C4-2B (cell line): ENCODE measurements around the gene FGD5.

Experiments
- H3K27ac ChIP-seq: fragments of 450-650 bp; 2 replicates; pipeline ENCODE4 v1.5.1; 2017
- CTCF ChIP-seq: fragments of 450-650 bp; conservative IDR thresholded peaks from 2 replicates; pipeline ENCODE4 v1.5.1; 2017; ENCODE audit warnings: mild to moderate bottlenecking
- ZFX ChIP-seq: fragments of 450-650 bp; IDR thresholded peaks from 2 replicates; pipeline ENCODE4 v1.6.1; 2017

Gene FGD5

GRCh38 chr3:14861031-14861430 is 42.3 kb downstream of the FGD5 start:
- H3K27ac ChIP-seq, result no peak overlapping the region
- TF ChIP-seq ZFX (no peak), CTCF (no peak)

GRCh38 chr3:14861446-14862302 is 42.9 kb downstream of the FGD5 start:
- TF ChIP-seq ZFX (no peak), CTCF (no peak)
- no peak overlapping the region for H3K27ac ChIP-seq

- no peak for TF ChIP-seq CTCF
- TF ChIP-seq ZFX, result no peak
- H3K27ac ChIP-seq, result no peak overlapping the region
Observed at GRCh38 chr3:14862303-14862660, 43.5 kb downstream of the FGD5 start.

GRCh38 chr3:14862661-14863230 is 44.0 kb downstream of the FGD5 start:
- TF ChIP-seq CTCF (no peak), ZFX (no peak)

GRCh38 chr3:14863333-14864100 is 44.8 kb downstream of the FGD5 start:
- H3K27ac ChIP-seq, result no peak overlapping the region
- TF ChIP-seq CTCF, result no peak
- TF ChIP-seq ZFX, result no peak

More at GRCh38 chr3:14862661-14863230, 44.0 kb downstream of the FGD5 start:
- H3K27ac ChIP-seq, result no peak overlapping the region

- TF ChIP-seq CTCF, result no peak
- no peak for TF ChIP-seq ZFX
- H3K27ac ChIP-seq, result no peak overlapping the region
Observed at GRCh38 chr3:14864131-14864530, 45.4 kb downstream of the FGD5 start.

GRCh38 chr3:14866627-14867026 is 47.9 kb downstream of the FGD5 start:
- no peak overlapping the region for H3K27ac ChIP-seq
- TF ChIP-seq CTCF (no peak), ZFX (no peak)
